GM20431 (cell line): ENCODE results near the gene ZNF677.
"Not testable (repeated sequence)": the region's sequence is repeated elsewhere in the genome, so short reads cannot be mapped to it uniquely, and the experiment has no call there.

Source experiments
- in situ Hi-C: fragments of 300-500 bp; cut with MseI, MboI; formaldehyde crosslinking; loops from one replicate; pipeline ENCODE4 v1.15.0; 2020; ENCODE audit warnings: low sequenced_read_pairs; ENCODE audit not compliant: unreplicated experiment

The ZNF677 gene

DNA sequence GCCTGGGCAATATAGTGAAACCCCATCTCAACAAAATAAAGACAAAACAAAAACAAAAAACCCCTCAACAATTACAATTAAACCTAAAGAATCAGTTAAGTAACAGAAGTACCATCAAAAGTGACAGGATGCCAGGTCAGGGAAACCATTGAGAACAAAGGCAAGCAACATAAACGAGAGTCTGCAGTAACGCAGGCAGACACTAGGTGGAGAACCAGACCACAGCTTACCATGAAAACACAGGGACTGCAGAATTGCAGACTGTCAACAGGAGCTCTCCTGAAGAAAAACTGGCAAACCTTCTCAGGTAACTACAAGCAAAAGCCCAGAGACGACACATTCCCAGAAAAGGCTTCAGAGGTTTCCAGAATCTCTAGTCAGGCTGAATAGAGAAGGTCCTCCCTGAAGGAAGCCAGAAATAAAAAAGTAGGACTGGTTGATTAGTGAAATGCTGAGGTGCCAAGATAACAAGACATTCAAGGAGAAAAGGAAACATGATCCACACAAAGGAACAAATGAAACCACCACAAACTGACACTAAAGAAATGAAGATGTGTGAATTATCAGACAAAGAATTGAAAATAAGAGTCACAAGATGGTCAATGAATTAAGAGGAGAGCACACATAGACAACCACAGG, 59.3 kb downstream of the ZNF677 start:
- in situ Hi-C loops, result no loop called here

- in situ Hi-C loops, result no loop called here
Measured at GRCh38 chr19:53193535-53194222, 61.0 kb downstream of the ZNF677 start.

DNA sequence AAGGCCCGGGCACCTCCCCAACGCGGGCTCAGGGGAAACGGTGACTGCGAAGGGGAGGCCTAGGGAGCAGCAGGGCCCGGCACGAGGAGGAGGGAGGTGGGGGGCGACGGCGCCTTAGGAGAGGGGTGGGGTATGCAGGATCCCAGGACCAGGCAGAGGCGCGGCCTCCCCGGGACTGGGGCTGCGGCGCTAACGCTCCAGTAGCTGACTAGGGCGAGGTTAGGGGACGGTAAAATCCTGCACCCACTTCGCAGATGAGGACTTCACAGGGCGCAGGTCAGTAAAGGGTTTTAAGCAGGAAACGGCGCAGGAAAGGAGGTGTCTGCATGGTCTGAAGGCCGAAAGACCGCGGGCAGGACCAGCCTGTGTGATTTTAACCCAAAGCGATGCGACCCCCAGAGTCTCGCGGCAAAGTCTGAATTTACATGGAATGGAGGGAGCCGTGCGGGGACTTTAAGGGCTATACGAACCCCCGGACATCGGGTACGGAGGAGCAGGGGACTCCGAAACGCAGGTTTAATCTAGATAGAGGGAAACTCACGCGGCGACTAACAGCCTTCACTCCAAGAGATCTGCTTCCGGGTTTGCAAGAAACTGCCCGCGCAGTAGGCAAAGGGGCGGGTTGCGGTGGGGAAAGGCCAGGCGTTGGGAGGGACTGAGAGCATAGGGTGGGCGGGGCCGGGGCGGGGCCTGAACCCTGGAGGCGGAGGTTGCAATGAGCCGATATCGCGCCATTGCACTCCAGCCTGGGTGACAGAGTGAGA, 61.7 kb downstream of the ZNF677 start, which contains the start of gene ZNF665:
Gene ZNF665, minus strand, starts transcription at position 588 of the 764 bp plus-strand sequence. CDS start 10,460 bp downstream, outside the sequence.
- in situ Hi-C loops, result no loop called here

DNA sequence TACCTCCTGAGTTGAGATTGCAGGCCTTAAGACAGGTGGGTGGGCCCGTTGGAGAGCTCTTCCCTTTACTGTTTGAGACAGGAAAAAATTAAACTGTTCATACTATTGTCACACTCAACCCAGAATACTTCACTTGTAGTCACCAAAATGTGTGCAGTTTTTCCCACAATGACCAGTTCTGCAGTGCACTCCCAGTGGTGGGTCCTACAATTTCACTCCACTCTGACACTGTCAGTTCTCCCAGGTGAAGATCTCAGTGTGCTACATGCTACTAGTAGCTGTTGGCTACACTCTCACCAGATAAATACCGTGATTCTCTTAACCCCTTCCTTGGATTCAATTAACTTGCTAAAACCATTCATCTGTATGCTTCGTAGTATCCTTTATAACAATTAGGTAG, 64.4 kb downstream of the ZNF677 start:
- in situ Hi-C loops, result no loop called here

DNA sequence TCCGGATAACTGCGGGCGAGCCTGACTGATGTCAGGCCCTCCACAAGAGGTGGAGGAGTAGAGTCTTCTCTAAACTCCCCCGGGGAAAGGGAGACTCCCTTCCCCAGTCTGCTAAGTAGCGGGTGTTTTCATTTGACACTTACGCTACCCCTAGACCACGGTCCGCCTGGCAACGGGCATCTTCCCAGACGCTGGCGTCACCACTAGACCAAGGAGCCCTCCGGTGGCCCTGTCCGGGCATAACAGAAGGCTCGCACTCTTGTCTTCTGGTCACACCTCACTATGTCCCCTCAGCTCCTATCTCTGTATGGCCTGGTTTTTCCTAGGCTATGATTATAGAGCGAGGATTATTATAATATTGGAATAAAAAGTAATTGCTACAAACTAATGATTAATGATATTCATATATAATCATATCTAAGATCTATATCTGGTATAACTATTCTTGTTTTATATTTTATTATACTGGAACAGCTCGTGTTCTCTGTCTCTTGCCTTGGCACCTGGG, 64.9 kb downstream of the ZNF677 start:
- in situ Hi-C loops, result not testable (repeated sequence)
